ENCODE results near the gene PTH2. TPM values are rescaled to one million over a fixed set of nuclear protein-coding genes. Genes with fewer than 3 reads are reported as not detected.
A peak's percentile ranks its signal among the peaks of the same experiment; 100 is the strongest.

Gene PTH2
- total RNA-seq, 1 experiment from 2014 or later: 1.0 TPM

DNA sequence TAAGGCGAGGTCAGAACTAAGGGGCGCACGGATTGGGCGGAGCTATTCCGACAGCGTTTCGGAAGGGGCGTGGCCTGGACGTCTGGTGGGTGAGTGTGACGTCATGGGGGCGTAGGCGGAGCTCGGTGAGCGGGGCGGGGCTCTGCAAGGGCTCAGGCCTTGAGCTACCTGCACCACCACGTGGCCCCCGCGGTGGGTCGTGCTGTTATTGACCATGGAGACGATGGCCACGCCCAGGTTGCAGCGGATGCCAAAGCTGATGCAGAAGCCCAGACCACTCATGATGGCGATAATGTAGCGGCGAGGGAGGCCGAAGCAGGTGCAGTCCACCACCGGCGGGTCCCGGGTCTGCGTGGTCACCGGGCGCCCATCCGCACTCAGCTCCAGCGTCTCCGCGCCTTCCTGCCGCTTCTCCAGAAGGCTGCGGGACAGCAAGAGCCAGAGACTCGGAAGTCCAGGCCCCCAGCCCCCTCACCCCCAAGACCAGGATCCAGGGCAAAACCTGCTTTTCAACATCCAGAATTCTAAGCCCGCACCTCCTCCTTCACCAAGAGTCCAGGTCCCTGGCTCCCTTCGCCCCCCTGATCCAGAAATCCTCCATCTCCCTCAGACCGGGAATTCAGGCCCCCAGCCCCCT is 13.3 kb upstream of the PTH2 start (continued):
- TF ChIP-seq, protein P1, sequence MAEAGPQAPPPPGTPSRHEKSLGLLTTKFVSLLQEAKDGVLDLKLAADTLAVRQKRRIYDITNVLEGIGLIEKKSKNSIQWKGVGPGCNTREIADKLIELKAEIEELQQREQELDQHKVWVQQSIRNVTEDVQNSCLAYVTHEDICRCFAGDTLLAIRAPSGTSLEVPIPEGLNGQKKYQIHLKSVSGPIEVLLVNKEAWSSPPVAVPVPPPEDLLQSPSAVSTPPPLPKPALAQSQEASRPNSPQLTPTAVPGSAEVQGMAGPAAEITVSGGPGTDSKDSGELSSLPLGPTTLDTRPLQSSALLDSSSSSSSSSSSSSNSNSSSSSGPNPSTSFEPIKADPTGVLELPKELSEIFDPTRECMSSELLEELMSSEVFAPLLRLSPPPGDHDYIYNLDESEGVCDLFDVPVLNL (CRISPR knock-in tag; IDR thresholded peaks at IDR 0.05; ENCODE audit: borderline replicate concordance, low read depth): no peak
- TF ChIP-seq FOXK1 (CRISPR knock-in tag; IDR thresholded peaks at IDR 0.05) (peak; percentile 41; the same call in 1 of the 2 replicates), ZNF671 (CRISPR knock-in tag; IDR thresholded peaks at IDR 0.05) (no peak), ZNF219 (CRISPR knock-in tag; IDR thresholded peaks at IDR 0.05; ENCODE audit: borderline replicate concordance) (no peak), ZNF138 (CRISPR knock-in tag; conservative IDR thresholded peaks at IDR 0.05) (no peak), E2F5 (CRISPR knock-in tag; IDR thresholded peaks at IDR 0.05) (no peak), SMAD3 (CRISPR knock-in tag; IDR thresholded peaks at IDR 0.05; ENCODE audit: borderline replicate concordance) (no peak), ATF1 (CRISPR knock-in tag; IDR thresholded peaks at IDR 0.05) (no peak), USF1 (CRISPR knock-in tag; IDR thresholded peaks at IDR 0.05) (peak; percentile 89), KAT7 (CRISPR knock-in tag; IDR thresholded peaks at IDR 0.05; ENCODE audit: borderline replicate concordance) (no peak), ZBTB43 (CRISPR knock-in tag; IDR thresholded peaks at IDR 0.05) (no peak), FOXP4 (CRISPR knock-in tag; IDR thresholded peaks at IDR 0.05) (0 out of 2 replicates have a peak, but pooled peaks have one; percentile 16), SOX15 (CRISPR knock-in tag; IDR thresholded peaks at IDR 0.05) (no peak), HMGXB4 (CRISPR knock-in tag; IDR thresholded peaks at IDR 0.05) (no peak), CDX4 (CRISPR knock-in tag; IDR thresholded peaks at IDR 0.05; ENCODE audit: borderline replicate concordance) (no peak)
- TF ChIP-seq, protein P2, sequence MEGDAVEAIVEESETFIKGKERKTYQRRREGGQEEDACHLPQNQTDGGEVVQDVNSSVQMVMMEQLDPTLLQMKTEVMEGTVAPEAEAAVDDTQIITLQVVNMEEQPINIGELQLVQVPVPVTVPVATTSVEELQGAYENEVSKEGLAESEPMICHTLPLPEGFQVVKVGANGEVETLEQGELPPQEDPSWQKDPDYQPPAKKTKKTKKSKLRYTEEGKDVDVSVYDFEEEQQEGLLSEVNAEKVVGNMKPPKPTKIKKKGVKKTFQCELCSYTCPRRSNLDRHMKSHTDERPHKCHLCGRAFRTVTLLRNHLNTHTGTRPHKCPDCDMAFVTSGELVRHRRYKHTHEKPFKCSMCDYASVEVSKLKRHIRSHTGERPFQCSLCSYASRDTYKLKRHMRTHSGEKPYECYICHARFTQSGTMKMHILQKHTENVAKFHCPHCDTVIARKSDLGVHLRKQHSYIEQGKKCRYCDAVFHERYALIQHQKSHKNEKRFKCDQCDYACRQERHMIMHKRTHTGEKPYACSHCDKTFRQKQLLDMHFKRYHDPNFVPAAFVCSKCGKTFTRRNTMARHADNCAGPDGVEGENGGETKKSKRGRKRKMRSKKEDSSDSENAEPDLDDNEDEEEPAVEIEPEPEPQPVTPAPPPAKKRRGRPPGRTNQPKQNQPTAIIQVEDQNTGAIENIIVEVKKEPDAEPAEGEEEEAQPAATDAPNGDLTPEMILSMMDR (IDR thresholded peaks at IDR 0.05): no peak
- TF ChIP-seq, protein P3, sequence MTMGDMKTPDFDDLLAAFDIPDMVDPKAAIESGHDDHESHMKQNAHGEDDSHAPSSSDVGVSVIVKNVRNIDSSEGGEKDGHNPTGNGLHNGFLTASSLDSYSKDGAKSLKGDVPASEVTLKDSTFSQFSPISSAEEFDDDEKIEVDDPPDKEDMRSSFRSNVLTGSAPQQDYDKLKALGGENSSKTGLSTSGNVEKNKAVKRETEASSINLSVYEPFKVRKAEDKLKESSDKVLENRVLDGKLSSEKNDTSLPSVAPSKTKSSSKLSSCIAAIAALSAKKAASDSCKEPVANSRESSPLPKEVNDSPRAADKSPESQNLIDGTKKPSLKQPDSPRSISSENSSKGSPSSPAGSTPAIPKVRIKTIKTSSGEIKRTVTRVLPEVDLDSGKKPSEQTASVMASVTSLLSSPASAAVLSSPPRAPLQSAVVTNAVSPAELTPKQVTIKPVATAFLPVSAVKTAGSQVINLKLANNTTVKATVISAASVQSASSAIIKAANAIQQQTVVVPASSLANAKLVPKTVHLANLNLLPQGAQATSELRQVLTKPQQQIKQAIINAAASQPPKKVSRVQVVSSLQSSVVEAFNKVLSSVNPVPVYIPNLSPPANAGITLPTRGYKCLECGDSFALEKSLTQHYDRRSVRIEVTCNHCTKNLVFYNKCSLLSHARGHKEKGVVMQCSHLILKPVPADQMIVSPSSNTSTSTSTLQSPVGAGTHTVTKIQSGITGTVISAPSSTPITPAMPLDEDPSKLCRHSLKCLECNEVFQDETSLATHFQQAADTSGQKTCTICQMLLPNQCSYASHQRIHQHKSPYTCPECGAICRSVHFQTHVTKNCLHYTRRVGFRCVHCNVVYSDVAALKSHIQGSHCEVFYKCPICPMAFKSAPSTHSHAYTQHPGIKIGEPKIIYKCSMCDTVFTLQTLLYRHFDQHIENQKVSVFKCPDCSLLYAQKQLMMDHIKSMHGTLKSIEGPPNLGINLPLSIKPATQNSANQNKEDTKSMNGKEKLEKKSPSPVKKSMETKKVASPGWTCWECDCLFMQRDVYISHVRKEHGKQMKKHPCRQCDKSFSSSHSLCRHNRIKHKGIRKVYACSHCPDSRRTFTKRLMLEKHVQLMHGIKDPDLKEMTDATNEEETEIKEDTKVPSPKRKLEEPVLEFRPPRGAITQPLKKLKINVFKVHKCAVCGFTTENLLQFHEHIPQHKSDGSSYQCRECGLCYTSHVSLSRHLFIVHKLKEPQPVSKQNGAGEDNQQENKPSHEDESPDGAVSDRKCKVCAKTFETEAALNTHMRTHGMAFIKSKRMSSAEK (CRISPR knock-in tag; IDR thresholded peaks at IDR 0.05; ENCODE audit: borderline replicate concordance): no peak
- TF ChIP-seq, protein P4, sequence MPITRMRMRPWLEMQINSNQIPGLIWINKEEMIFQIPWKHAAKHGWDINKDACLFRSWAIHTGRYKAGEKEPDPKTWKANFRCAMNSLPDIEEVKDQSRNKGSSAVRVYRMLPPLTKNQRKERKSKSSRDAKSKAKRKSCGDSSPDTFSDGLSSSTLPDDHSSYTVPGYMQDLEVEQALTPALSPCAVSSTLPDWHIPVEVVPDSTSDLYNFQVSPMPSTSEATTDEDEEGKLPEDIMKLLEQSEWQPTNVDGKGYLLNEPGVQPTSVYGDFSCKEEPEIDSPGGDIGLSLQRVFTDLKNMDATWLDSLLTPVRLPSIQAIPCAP (CRISPR knock-in tag; IDR thresholded peaks at IDR 0.05): no peak
- TF ChIP-seq, protein P5, sequence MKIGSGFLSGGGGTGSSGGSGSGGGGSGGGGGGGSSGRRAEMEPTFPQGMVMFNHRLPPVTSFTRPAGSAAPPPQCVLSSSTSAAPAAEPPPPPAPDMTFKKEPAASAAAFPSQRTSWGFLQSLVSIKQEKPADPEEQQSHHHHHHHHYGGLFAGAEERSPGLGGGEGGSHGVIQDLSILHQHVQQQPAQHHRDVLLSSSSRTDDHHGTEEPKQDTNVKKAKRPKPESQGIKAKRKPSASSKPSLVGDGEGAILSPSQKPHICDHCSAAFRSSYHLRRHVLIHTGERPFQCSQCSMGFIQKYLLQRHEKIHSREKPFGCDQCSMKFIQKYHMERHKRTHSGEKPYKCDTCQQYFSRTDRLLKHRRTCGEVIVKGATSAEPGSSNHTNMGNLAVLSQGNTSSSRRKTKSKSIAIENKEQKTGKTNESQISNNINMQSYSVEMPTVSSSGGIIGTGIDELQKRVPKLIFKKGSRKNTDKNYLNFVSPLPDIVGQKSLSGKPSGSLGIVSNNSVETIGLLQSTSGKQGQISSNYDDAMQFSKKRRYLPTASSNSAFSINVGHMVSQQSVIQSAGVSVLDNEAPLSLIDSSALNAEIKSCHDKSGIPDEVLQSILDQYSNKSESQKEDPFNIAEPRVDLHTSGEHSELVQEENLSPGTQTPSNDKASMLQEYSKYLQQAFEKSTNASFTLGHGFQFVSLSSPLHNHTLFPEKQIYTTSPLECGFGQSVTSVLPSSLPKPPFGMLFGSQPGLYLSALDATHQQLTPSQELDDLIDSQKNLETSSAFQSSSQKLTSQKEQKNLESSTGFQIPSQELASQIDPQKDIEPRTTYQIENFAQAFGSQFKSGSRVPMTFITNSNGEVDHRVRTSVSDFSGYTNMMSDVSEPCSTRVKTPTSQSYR (CRISPR knock-in tag; IDR thresholded peaks at IDR 0.05): no peak
